WTC11 (cell line): ENCODE data around the gene OLFM2. TPM values are rescaled to one million over a fixed set of nuclear protein-coding genes. Genes with fewer than 3 reads are reported as not detected.

Experiments used
- ATAC-seq: fragments of 200-7000 bp; cut with Tn5 transposase; 2 replicates; pipeline ENCODE4 v1.10.0; 2021; ENCODE audit warnings: mild to moderate bottlenecking, moderate library complexity
- CTCF ChIA-PET: fragments of 300-600 bp; sonication (Branson Sonifier 250); formaldehyde crosslinking; loops from one replicate; lab custom pipeline; 2021; ENCODE audit warnings: antibody characterized with exemption; lab: Charles Lee
- POLR2A ChIA-PET: fragments of 350-600 bp; sonication (Branson Sonifier 250); formaldehyde crosslinking; loops from one replicate; lab custom pipeline; 2021; ENCODE audit warnings: antibody characterized with exemption; lab: Charles Lee
- DNase-seq: peaks from one replicate; pipeline ENCODE4 v3.0.0; 2021; ENCODE audit warnings: low spot score
- H3K27ac Mint-ChIP-seq: 2 replicates; pipeline ENCODE4 v1.8.0; 2021; ENCODE audit warnings: mixed read lengths
- H3K27me3 Mint-ChIP-seq: 2 replicates; pipeline ENCODE4 v1.8.0; 2021; ENCODE audit warnings: low read depth, mild to moderate bottlenecking, moderate library complexity, mixed read lengths
- H3K36me3 Mint-ChIP-seq: 2 replicates; pipeline ENCODE4 v1.8.0; 2021; ENCODE audit warnings: mixed read lengths
- H3K4me1 Mint-ChIP-seq: 2 replicates; pipeline ENCODE4 v1.8.0; 2022; ENCODE audit warnings: mixed read lengths
- H3K4me3 Mint-ChIP-seq: 2 replicates; pipeline ENCODE4 v1.8.0; 2021; ENCODE audit warnings: mild to moderate bottlenecking, moderate library complexity, mixed read lengths
- H3K9me3 Mint-ChIP-seq: 2 replicates; pipeline ENCODE4 v1.8.0; 2021; ENCODE audit warnings: mixed read lengths
- AFF4 ChIP-seq: sonication (generic); formaldehyde crosslinking; IDR thresholded peaks from 2 replicates; pipeline ENCODE4 v1.8.1; 2023; ENCODE audit warnings: mild to moderate bottlenecking, missing genetic modification reagents, borderline replicate concordance
- AR ChIP-seq: fragments of 250-450 bp; sonication (Bioruptor Pico); IDR thresholded peaks from 2 replicates; pipeline ENCODE4 v1.9.0; 2021; ENCODE audit warnings: mild to moderate bottlenecking
- ATF2 ChIP-seq: sonication (generic); formaldehyde crosslinking; IDR thresholded peaks from 2 replicates; pipeline ENCODE4 v1.8.1; 2022; ENCODE audit warnings: low read depth, missing genetic modification reagents, borderline replicate concordance
- ATF3 ChIP-seq: sonication (generic); formaldehyde crosslinking; conservative IDR thresholded peaks from 2 replicates; pipeline ENCODE4 v1.8.1; 2022; ENCODE audit warnings: mild to moderate bottlenecking, missing genetic modification reagents
- ATF6 ChIP-seq: sonication (generic); formaldehyde crosslinking; IDR thresholded peaks from 2 replicates; pipeline ENCODE4 v1.8.1; 2023; ENCODE audit warnings: mild to moderate bottlenecking, missing genetic modification reagents
- E2F4 ChIP-seq: sonication (generic); formaldehyde crosslinking; IDR thresholded peaks from 2 replicates; pipeline ENCODE4 v1.8.1; 2022; ENCODE audit warnings: low read depth, mild to moderate bottlenecking, moderate library complexity, missing genetic modification reagents, borderline replicate concordance
- FOXJ3 ChIP-seq: sonication (generic); formaldehyde crosslinking; IDR thresholded peaks from 2 replicates; pipeline ENCODE4 v1.9.0; 2021; ENCODE audit warnings: missing genetic modification reagents, mild to moderate bottlenecking, borderline replicate concordance
- FOXK1 ChIP-seq: sonication (generic); formaldehyde crosslinking; IDR thresholded peaks from 2 replicates; pipeline ENCODE4 v1.8.0; 2022; ENCODE audit warnings: mild to moderate bottlenecking, moderate library complexity, missing genetic modification reagents
- FOXP4 ChIP-seq: sonication (generic); formaldehyde crosslinking; IDR thresholded peaks from 2 replicates; pipeline ENCODE4 v1.8.0; 2022; ENCODE audit warnings: mild to moderate bottlenecking, missing genetic modification reagents
- GABPB1 ChIP-seq: sonication (generic); formaldehyde crosslinking; IDR thresholded peaks from 2 replicates; pipeline ENCODE4 v1.8.1; 2023; ENCODE audit warnings: mild to moderate bottlenecking, missing genetic modification reagents
- HMGXB4 ChIP-seq: sonication (generic); formaldehyde crosslinking; IDR thresholded peaks from 2 replicates; pipeline ENCODE4 v1.8.1; 2023; ENCODE audit warnings: mild to moderate bottlenecking, moderate library complexity, missing genetic modification reagents
- MAX ChIP-seq: sonication (generic); formaldehyde crosslinking; IDR thresholded peaks from 2 replicates; pipeline ENCODE4 v1.8.0; 2022; ENCODE audit warnings: mild to moderate bottlenecking, missing genetic modification reagents
- NR2C2 ChIP-seq: sonication (generic); formaldehyde crosslinking; IDR thresholded peaks from 2 replicates; pipeline ENCODE4 v1.8.0; 2022; ENCODE audit warnings: mild to moderate bottlenecking, missing genetic modification reagents
- NR3C1 ChIP-seq: sonication (generic); formaldehyde crosslinking; conservative IDR thresholded peaks from 2 replicates; pipeline ENCODE4 v1.8.1; 2023; ENCODE audit warnings: low read depth, mild to moderate bottlenecking, missing genetic modification reagents
- SMAD4 ChIP-seq: sonication (generic); formaldehyde crosslinking; IDR thresholded peaks from 2 replicates; pipeline ENCODE4 v1.8.0; 2022; ENCODE audit warnings: mild to moderate bottlenecking, missing genetic modification reagents
- SP1 ChIP-seq: sonication (generic); formaldehyde crosslinking; conservative IDR thresholded peaks from 2 replicates; pipeline ENCODE4 v1.8.1; 2022; ENCODE audit warnings: missing genetic modification reagents
- total RNA-seq: library from RNA; stranded (reverse); gene quantifications from 3 replicates; pipeline ENCODE4 v1.2.3, GENCODE V29; 2021

The OLFM2 gene
- total RNA-seq, 1 experiment from 2014 or later = 66.0 TPM

- no peak for TF ChIP-seq AFF4 (CRISPR knock-in tag)
Observed at GRCh38 chr19:9828551-9829063, 107.7 kb downstream of the OLFM2 start (continued).

GRCh38 chr19:9827289-9828238 lies 108.8 kb downstream of the OLFM2 start, which contains the start of gene UBL5:
UBL5 (plus strand) TSS chr19:9827918; CDS start chr19:9828338, 420 bp downstream.
- no peaks in the 10 kb centered on the region for H3K9me3 Mint-ChIP-seq
- POLR2A ChIA-PET = interaction anchor here (0.9 to 1.4 kb wide), 2 partner anchors 12 to 59 kb away, joined by 3 read pairs; partner anchors contain the start of gene ZNF846
- CTCF ChIA-PET = interaction anchor here (0.7 to 1.5 kb wide), 6 partner anchors 19 to 471 kb away, joined by 3 to 8 read pairs (median 4); no protein-coding TSS in a partner anchor
- peaks cover 10% of the 10 kb centered on the region for H3K4me1 Mint-ChIP-seq
- peaks cover 18% of the 10 kb centered on the region for H3K36me3 Mint-ChIP-seq
- no peaks in the 10 kb centered on the region for H3K27me3 Mint-ChIP-seq
- DNase-seq (peak; percentile 90), ATAC-seq (peak; percentile 93)
- peak within 1 kb of the TSS; percentile 100 for H3K27ac Mint-ChIP-seq
- H3K4me3 Mint-ChIP-seq = peak within 1 kb of the TSS; percentile 100
- TF ChIP-seq ATF6 (CRISPR knock-in tag) (no peak), AR (CRISPR knock-in tag) (no peak), SP1 (CRISPR knock-in tag) (peak; percentile 94), ATF2 (CRISPR knock-in tag) (no peak), NR3C1 (no peak), GABPB1 (CRISPR knock-in tag) (peak; percentile 83; the same call in 1 of the 2 replicates), FOXJ3 (no peak), FOXP4 (CRISPR knock-in tag) (peak; percentile 67; the same call in 1 of the 2 replicates), HMGXB4 (peak; percentile 58; the same call in 1 of the 2 replicates), FOXK1 (CRISPR knock-in tag) (peak; percentile 98), ATF3 (CRISPR knock-in tag) (no peak), E2F4 (CRISPR knock-in tag) (no peak), NR2C2 (peak; percentile 94), MAX (peak; percentile 87), SMAD4 (CRISPR knock-in tag) (0 out of 2 replicates have a peak, but pooled peaks have one; percentile 11)
